Activated CD4-positive, alpha-beta T cell treated with anti-CD3 and anti-CD28 coated beads, Interleukin-2, amount 10 ng/mL, durations not matched to agents 7 days and 5 days (primary cell): ENCODE data around the gene CFAP53. TPM values are rescaled to one million over a fixed set of nuclear protein-coding genes. Genes with fewer than 3 reads are reported as not detected.
A peak's percentile ranks its signal among the peaks of the same experiment; 100 is the strongest.

Experiments used
- CTCF ChIA-PET: fragments of 350-600 bp; sonication (Branson Sonifier 250); formaldehyde crosslinking; loops from one replicate; lab custom pipeline; 2021; ENCODE audit warnings: antibody characterized with exemption; lab: Charles Lee
- POLR2A ChIA-PET: fragments of 350-600 bp; sonication (Branson Sonifier 250); formaldehyde crosslinking; loops from one replicate; lab custom pipeline; 2021; ENCODE audit warnings: antibody characterized with exemption; lab: Charles Lee
- DNase-seq: peaks from one replicate; pipeline ENCODE4 v3.0.0-alpha.2; 2020
- H3K27ac Mint-ChIP-seq: one replicate; pipeline ENCODE4 v1.8.0; 2021; ENCODE audit warnings: mild to moderate bottlenecking, moderate library complexity, mixed read lengths
- H3K27me3 Mint-ChIP-seq: one replicate; pipeline ENCODE4 v1.8.0; 2021; ENCODE audit warnings: mixed read lengths
- H3K36me3 Mint-ChIP-seq: one replicate; pipeline ENCODE4 v1.8.0; 2021; ENCODE audit warnings: low read depth, mixed read lengths
- H3K4me1 Mint-ChIP-seq: one replicate; pipeline ENCODE4 v1.8.0; 2021; ENCODE audit warnings: mixed read lengths
- H3K4me3 Mint-ChIP-seq: one replicate; pipeline ENCODE4 v1.8.0; 2021; ENCODE audit warnings: mild to moderate bottlenecking, moderate library complexity, mixed read lengths
- H3K9me3 Mint-ChIP-seq: one replicate; pipeline ENCODE4 v1.8.0; 2021; ENCODE audit warnings: mixed read lengths
- total RNA-seq, 2 experiments: library from RNA; stranded (reverse); gene quantifications; one replicate each; pipeline ENCODE4 v1.2.3, GENCODE V29; 2021

The CFAP53 gene
- total RNA-seq, 2 experiments from 2014 or later = 0.50 to 0.56 TPM

DNA sequence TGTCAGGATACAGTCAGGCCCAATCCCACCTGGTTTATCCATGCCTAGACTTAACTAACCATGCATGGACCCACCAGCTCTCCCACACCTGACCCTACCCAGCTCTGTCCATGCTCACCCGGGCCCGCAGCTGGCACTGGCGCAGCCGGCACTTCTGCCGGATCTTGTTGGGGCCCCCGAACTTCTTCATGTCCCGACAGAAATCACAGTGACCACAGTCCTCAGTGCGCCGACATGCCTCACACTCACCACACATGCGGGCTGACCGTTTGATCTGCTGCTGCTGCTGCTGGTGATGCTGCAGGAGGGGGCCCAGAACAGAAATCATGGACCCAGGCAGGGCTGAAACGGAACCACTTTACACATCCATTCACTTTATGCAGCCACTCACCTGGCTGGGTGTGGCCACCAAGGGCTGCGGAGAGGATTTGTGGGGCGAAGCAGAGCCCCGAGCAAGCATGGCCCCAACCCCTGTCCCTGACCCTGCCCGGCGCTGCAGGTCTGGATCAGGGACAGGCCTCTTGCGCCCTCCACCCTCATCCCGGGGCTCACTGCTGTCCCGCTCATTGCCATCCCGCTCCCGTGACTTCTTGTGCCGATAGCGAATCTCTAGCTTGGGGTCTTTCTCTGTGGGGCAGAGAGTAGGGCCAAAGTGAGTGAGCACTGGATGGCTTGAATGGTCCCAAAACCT lies 19.5 kb upstream of the CFAP53 start:
- Mint-ChIP-seq H3K27me3 (no peaks in the 10 kb centered on the region), H3K27ac (peak overlapping the region; percentile 22), H3K4me1 (peaks cover 45% of the 10 kb centered on the region), H3K36me3 (peaks cover 47% of the 10 kb centered on the region), H3K9me3 (no peaks in the 10 kb centered on the region), H3K4me3 (peak overlapping the region; percentile 99)
- ChIA-PET CTCF (no interaction called here), POLR2A (no interaction called here)
- no peak for DNase-seq

GRCh38 chr18:50285071-50285470 lies 18.8 kb upstream of the CFAP53 start:
- CTCF ChIA-PET = no interaction called here
- no peak overlapping the region for H3K27ac Mint-ChIP-seq
- H3K27me3 Mint-ChIP-seq = no peaks in the 10 kb centered on the region
- no peak overlapping the region for H3K4me3 Mint-ChIP-seq
- H3K36me3 Mint-ChIP-seq = peaks cover 52% of the 10 kb centered on the region
- H3K4me1 Mint-ChIP-seq = peaks cover 52% of the 10 kb centered on the region
- POLR2A ChIA-PET = no interaction called here
- no peaks in the 10 kb centered on the region for H3K9me3 Mint-ChIP-seq
- no peak for DNase-seq

- peak overlapping the region; percentile 5 for H3K4me3 Mint-ChIP-seq
- DNase-seq = no peak
- H3K4me1 Mint-ChIP-seq = peaks cover 54% of the 10 kb centered on the region
- H3K27me3 Mint-ChIP-seq = no peaks in the 10 kb centered on the region
- ChIA-PET POLR2A (no interaction called here), CTCF (interaction anchor here (4.1 kb wide), 1 partner anchor 15 kb away, joined by 18 read pairs; no protein-coding TSS in a partner anchor)
- H3K36me3 Mint-ChIP-seq = peaks cover 53% of the 10 kb centered on the region
- no peaks in the 10 kb centered on the region for H3K9me3 Mint-ChIP-seq
- H3K27ac Mint-ChIP-seq = peak overlapping the region; percentile 74
These were observed 18.1 kb upstream of the CFAP53 start for GRCh38 chr18:50284255-50284885.

GRCh38 chr18:50283469-50284209 lies 17.3 kb upstream of the CFAP53 start:
- H3K27me3 Mint-ChIP-seq = no peaks in the 10 kb centered on the region
- peak overlapping the region; percentile 42 for H3K4me3 Mint-ChIP-seq
- ChIA-PET CTCF (interaction anchor here (1.2 to 4.1 kb wide), 2 partner anchors 14 to 15 kb away, joined by 3 to 18 read pairs; no protein-coding TSS in a partner anchor), POLR2A (no interaction called here)
- peak overlapping the region; percentile 71 for H3K27ac Mint-ChIP-seq
- peaks cover 59% of the 10 kb centered on the region for H3K36me3 Mint-ChIP-seq
- peaks cover 56% of the 10 kb centered on the region for H3K4me1 Mint-ChIP-seq
- no peaks in the 10 kb centered on the region for H3K9me3 Mint-ChIP-seq
- no peak for DNase-seq

DNA sequence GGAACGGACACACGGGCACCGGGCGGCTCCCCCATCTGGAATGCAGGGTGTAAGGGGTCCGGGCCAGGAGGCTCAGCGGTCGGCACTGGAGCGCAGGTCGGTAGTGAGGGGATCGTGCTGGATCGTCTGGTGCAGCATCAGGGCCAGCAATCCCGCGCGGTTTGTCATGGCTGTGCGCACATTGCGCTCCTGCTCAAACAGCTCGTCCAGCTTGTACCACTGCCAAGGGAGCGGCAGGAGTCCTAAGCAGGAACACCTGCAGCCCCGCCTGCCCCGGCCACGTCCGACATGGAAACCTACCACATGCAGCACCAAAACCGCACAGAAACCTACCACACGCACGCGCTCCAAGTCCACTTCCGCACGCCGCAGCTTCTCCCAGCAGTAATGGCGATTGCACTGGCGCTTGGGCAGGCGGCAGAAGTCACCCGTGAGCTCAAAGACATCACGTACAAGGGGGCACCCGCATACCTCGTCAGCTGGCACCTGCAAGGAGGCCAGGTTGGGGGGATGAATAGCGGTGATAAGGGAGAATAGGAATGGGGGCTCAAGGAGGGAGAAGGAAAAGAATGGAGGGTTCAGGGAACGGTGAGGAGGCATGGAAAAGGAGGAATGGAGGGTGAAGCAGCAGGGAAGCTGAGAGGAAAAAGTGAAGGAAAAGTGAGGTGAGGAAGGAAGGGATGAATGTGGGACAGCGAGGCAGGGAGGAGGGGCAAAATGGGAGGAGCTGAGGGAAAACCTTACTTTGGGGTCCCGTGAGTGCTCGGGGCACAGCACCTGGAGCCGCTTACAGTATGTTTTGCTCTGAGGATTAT lies 16.4 kb upstream of the CFAP53 start:
- Mint-ChIP-seq H3K4me3 (peak overlapping the region; percentile 97), H3K27me3 (no peaks in the 10 kb centered on the region), H3K27ac (peak overlapping the region; percentile 23), H3K36me3 (peaks cover 61% of the 10 kb centered on the region), H3K9me3 (no peaks in the 10 kb centered on the region), H3K4me1 (peaks cover 59% of the 10 kb centered on the region)
- POLR2A ChIA-PET = no interaction called here
- CTCF ChIA-PET = interaction anchor here (1.2 to 4.1 kb wide), 3 partner anchors 14 to 75 kb away, joined by 3 to 18 read pairs (median 12); no protein-coding TSS in a partner anchor
- DNase-seq = no peak

DNA sequence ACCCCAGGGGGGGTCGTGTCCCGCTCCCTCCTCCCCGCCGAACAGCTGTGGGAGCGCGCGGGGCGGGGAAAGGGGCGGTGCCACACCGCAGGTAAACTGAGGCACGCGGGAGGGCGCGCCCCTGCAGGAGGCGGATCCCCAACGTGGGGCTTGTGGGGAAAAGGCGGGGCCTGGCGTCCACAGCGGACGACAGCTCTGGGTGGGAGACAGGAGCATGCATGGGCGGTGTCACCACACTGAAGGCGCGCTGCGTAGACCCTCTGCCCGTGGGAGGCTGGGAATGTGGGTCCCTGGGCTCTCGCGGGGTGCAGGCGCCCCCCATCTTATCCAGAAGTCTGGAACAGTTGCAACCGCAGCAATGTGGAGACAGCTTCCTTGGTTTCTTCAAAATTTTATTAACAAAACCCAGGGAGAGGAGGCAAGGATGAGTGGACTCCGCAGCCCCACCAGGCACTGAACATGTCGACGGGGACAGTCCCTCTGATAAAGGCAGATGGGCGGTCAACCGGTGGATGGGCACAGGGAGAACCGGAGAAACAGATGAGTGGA lies 15.8 kb upstream of the CFAP53 start:
- ChIA-PET POLR2A (interaction anchor here (0.6 to 0.8 kb wide), 2 partner anchors 17 to 74 kb away, joined by 3 to 5 read pairs; no protein-coding TSS in a partner anchor), CTCF (interaction anchor here (0.8 to 4.1 kb wide), 8 partner anchors 10 to 75 kb away, joined by 3 to 18 read pairs (median 3); partner anchors contain the start of gene CFAP53)
- H3K27me3 Mint-ChIP-seq = no peaks in the 10 kb centered on the region
- H3K9me3 Mint-ChIP-seq = no peaks in the 10 kb centered on the region
- peak overlapping the region; percentile 95 for H3K27ac Mint-ChIP-seq
- peaks cover 57% of the 10 kb centered on the region for H3K36me3 Mint-ChIP-seq
- peaks cover 55% of the 10 kb centered on the region for H3K4me1 Mint-ChIP-seq
- DNase-seq = no peak
- peak overlapping the region; percentile 97 for H3K4me3 Mint-ChIP-seq

DNA sequence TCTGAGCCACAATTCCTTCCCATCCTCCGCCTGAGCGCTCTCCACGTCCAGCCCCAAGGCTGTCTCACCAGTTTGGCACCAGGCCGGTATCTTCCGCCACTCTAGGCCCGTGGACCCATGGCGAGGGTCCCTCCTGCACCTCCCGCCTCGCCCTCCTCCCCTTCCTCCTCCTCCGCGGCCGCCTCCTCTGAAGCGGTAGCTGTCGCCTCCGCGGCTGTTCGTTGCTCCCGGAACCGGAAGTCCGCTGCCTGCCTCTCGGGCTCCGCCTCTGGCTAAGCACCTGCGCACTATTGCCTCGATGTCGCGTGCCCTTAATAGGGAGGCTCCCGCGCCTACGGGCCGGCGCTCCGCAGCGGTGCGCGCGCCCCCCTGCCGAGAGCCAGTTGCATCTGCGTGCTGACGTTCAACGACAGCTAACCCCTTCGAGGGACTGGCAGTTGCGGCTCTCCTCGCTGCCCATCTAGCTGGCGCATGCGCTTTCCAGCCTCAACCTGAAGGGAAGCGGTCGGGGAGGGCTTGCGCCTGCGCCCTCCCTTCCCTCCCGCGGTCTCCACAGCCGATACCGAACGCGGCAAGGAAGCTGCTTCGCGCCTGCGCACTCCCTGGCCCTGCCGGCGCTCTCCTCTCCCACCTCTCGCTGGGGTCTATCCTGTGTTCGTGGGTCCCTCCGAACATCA lies 15.1 kb upstream of the CFAP53 start, which contains the start of gene MBD1:
MBD1 (minus strand) TSS at position 229 of the 677 bp plus-strand sequence. CDS start 1,531 bp downstream, outside the sequence.
- ChIA-PET CTCF (interaction anchor here (0.8 to 4.1 kb wide), 8 partner anchors 9 to 76 kb away, joined by 3 to 18 read pairs (median 3); partner anchors contain the start of gene CFAP53), POLR2A (interaction anchor here (0.6 to 0.8 kb wide), 3 partner anchors 16 to 471 kb away, joined by 3 to 5 read pairs (median 3); no protein-coding TSS in a partner anchor)
- Mint-ChIP-seq H3K36me3 (peaks cover 59% of the 10 kb centered on the region), H3K27ac (peak within 1 kb of the TSS; percentile 95), H3K4me3 (peak within 1 kb of the TSS; percentile 97), H3K9me3 (no peaks in the 10 kb centered on the region), H3K27me3 (no peaks in the 10 kb centered on the region), H3K4me1 (peaks cover 49% of the 10 kb centered on the region)
- peak; percentile 97 for DNase-seq

DNA sequence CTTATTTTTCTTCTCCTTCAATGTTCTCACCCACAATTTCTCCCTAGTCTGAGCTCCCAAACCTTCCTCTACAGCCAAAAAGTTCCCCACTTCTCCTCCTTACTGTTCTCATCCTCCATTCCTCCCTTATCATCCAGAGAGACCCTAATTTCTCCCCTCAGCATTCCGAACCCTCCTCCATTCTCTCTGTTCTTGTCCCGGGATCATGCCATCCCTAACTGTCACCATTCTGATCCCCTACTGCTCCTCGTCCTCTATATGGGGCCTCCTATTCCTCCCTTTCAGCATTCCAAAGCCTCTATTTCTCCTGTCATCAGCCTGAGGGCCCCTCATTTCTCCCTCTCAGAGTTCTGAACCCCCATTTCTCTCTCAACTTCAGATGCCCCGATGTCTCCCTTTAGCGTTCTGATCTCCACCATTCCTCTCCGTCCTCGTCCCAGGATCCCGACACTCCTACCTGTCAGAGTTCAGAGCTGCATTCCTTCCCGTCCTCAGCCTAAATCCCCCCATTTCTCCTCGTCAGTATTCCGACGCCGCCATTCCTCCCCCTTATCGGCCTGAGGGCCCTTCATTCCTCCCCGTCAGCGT lies 14.5 kb upstream of the CFAP53 start:
- no peak for DNase-seq
- ChIA-PET CTCF (interaction anchor here (0.6 to 4.1 kb wide), 7 partner anchors 12 to 76 kb away, joined by 3 to 18 read pairs (median 4); partner anchors contain the start of gene CFAP53), POLR2A (interaction anchor here (0.6 to 0.8 kb wide), 2 partner anchors 76 to 471 kb away, joined by 3 to 5 read pairs; no protein-coding TSS in a partner anchor)
- Mint-ChIP-seq H3K4me3 (peak overlapping the region; percentile 97), H3K9me3 (no peaks in the 10 kb centered on the region), H3K36me3 (peaks cover 61% of the 10 kb centered on the region), H3K4me1 (peaks cover 45% of the 10 kb centered on the region), H3K27me3 (no peaks in the 10 kb centered on the region), H3K27ac (peak overlapping the region; percentile 95)

GRCh38 chr18:50279752-50280151 lies 13.5 kb upstream of the CFAP53 start:
- peak overlapping the region; percentile 97 for H3K4me3 Mint-ChIP-seq
- ChIA-PET POLR2A (no interaction called here), CTCF (no interaction called here)
- H3K27ac Mint-ChIP-seq = no peak overlapping the region
- no peak for DNase-seq
- H3K27me3 Mint-ChIP-seq = no peaks in the 10 kb centered on the region
- peaks cover 44% of the 10 kb centered on the region for H3K4me1 Mint-ChIP-seq
- H3K36me3 Mint-ChIP-seq = peaks cover 62% of the 10 kb centered on the region
- H3K9me3 Mint-ChIP-seq = no peaks in the 10 kb centered on the region

GRCh38 chr18:50277942-50278341 lies 11.6 kb upstream of the CFAP53 start:
- ChIA-PET CTCF (interaction anchor here (1.5 kb wide), 1 partner anchor 80 kb away, joined by 3 read pairs; no protein-coding TSS in a partner anchor), POLR2A (no interaction called here)
- H3K27me3 Mint-ChIP-seq = no peaks in the 10 kb centered on the region
- peaks cover 30% of the 10 kb centered on the region for H3K4me1 Mint-ChIP-seq
- no peak overlapping the region for H3K27ac Mint-ChIP-seq
- peaks cover 61% of the 10 kb centered on the region for H3K36me3 Mint-ChIP-seq
- H3K4me3 Mint-ChIP-seq = no peak overlapping the region
- no peak for DNase-seq
- no peaks in the 10 kb centered on the region for H3K9me3 Mint-ChIP-seq

DNA sequence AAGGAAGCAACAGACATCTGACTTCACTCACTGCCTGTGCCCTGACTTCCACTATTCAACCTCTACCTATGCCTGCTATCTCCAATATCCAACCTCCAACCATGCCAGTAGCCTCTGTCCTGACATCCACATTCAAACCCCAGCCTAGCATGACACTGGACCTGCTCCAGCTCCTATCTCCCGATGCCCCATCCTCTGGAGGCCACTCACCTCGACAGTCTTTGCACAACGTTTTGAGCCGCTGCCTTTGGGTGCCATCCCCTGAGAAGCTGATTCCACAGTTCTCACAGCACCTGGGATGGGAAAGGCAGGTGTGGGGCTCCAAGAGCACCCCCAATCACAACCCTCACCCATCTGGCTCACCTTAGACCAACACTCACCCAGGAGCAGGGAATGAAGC lies 10.2 kb upstream of the CFAP53 start:
- no peak overlapping the region for H3K4me3 Mint-ChIP-seq
- POLR2A ChIA-PET = no interaction called here
- H3K27me3 Mint-ChIP-seq = no peaks in the 10 kb centered on the region
- H3K4me1 Mint-ChIP-seq = peaks cover 20% of the 10 kb centered on the region
- CTCF ChIA-PET = interaction anchor here (1.2 to 1.5 kb wide), 3 partner anchors 8 to 81 kb away, joined by 3 to 4 read pairs (median 3); no protein-coding TSS in a partner anchor
- no peak for DNase-seq
- H3K27ac Mint-ChIP-seq = peak overlapping the region; percentile 4
- peaks cover 64% of the 10 kb centered on the region for H3K36me3 Mint-ChIP-seq
- no peaks in the 10 kb centered on the region for H3K9me3 Mint-ChIP-seq
